Activated T-helper 1 cell treated with anti-CD3 and anti-CD28 coated beads, Interleukin-12 subunit alpha, Interleukin-12 subunit beta, Interleukin-2, Interleukin-4 antibody, amounts not matched to agents 30 ng/mL and 10 ng/mL and 1 ng/mL, durations not matched to agents 14 hours and 24 hours and 36 hours (primary cell): Measurements from ENCODE around the gene OPN4. TPM values are rescaled to one million over a fixed set of nuclear protein-coding genes. Genes with fewer than 3 reads are reported as not detected.
A peak's percentile ranks its signal among the peaks of the same experiment; 100 is the strongest.

Source experiments
- DNase-seq: peaks from one replicate; pipeline ENCODE4 v3.0.0; 2021; ENCODE audit warnings: low spot score
- H3K27ac Mint-ChIP-seq: one replicate; pipeline ENCODE4 v1.8.0; 2021; ENCODE audit warnings: mild to moderate bottlenecking, mixed read lengths
- H3K27me3 Mint-ChIP-seq: one replicate; pipeline ENCODE4 v1.8.0; 2022; ENCODE audit warnings: mild to moderate bottlenecking, moderate library complexity, mixed read lengths; ENCODE audit not compliant: insufficient read depth
- H3K36me3 Mint-ChIP-seq: one replicate; pipeline ENCODE4 v1.8.0; 2021; ENCODE audit warnings: low read depth, mixed read lengths
- H3K4me1 Mint-ChIP-seq: one replicate; pipeline ENCODE4 v1.8.0; 2021; ENCODE audit warnings: low read depth, mixed read lengths
- H3K4me3 Mint-ChIP-seq: one replicate; pipeline ENCODE4 v1.8.0; 2021; ENCODE audit warnings: mild to moderate bottlenecking, moderate library complexity, mixed read lengths
- H3K9me3 Mint-ChIP-seq: one replicate; pipeline ENCODE4 v1.8.0; 2021; ENCODE audit warnings: mixed read lengths
- intact Hi-C: fragments of 100-400 bp; cut with micrococcal nuclease; formaldehyde crosslinking; loops from one replicate; pipeline ENCODE4 v1.15.1; 2024
- total RNA-seq: library from RNA; stranded (reverse); gene quantifications from 2 replicates; pipeline ENCODE4 v1.2.3, GENCODE V29; 2022

The OPN4 gene
- total RNA-seq, 1 donor from 2014 or later = not detected

DNA sequence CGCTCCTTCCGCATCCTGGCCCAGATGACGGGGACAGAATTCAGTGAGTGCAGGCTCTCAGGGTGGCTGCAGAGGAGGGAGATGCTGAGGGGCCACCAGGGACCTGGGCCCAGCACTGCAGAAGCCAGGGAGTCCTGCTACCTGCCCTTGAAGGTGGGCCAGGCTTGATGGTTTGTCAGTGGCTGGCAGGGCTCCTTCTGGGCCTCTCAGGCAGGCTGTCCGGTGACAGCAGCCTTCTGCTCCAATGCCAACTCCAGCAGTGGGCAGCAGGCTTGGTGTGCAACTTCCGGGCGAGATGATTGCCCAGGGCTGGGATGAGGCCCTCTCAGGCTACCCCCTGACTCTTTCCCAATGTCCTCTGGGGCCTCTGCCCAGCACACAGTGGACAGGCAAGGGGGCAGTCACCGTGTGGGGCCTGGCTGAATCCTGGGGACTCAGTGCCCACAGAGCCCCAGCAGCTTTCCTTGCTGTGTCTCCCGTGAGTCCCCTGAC is 37.7 kb downstream of the OPN4 start:
- H3K4me1 Mint-ChIP-seq = no peaks in the 10 kb centered on the region
- no peaks in the 10 kb centered on the region for H3K36me3 Mint-ChIP-seq
- intact Hi-C loops = no loop called here
- peaks cover 19% of the 10 kb centered on the region for H3K27me3 Mint-ChIP-seq
- no peak for DNase-seq
- no peaks in the 10 kb centered on the region for H3K9me3 Mint-ChIP-seq
- H3K4me3 Mint-ChIP-seq = no peak overlapping the region
- no peak overlapping the region for H3K27ac Mint-ChIP-seq

DNA sequence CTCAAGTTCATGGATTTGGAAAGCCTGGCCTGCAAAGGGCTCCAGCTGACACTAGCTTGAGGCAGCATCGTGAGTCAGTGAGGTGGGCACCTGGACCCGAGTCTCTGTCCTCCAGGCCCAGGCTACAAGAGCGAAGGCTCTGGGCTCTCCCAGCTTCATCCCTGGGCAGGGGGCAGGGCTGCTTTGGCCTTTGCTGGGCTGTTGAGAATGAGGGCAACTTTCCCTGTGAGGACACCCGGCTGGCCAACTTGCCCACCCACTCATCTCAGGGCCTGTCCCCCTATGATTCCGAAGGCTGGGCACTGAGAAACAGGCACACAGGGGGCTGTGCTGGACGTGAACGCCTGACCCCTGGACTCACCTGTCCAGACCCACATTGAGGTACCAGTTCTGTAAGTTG is 38.3 kb downstream of the OPN4 start:
- Mint-ChIP-seq H3K9me3 (no peaks in the 10 kb centered on the region), H3K4me3 (no peak overlapping the region), H3K36me3 (no peaks in the 10 kb centered on the region), H3K27me3 (peaks cover 19% of the 10 kb centered on the region), H3K27ac (no peak overlapping the region), H3K4me1 (no peaks in the 10 kb centered on the region)
- DNase-seq = no peak
- intact Hi-C loops = no loop called here

DNA sequence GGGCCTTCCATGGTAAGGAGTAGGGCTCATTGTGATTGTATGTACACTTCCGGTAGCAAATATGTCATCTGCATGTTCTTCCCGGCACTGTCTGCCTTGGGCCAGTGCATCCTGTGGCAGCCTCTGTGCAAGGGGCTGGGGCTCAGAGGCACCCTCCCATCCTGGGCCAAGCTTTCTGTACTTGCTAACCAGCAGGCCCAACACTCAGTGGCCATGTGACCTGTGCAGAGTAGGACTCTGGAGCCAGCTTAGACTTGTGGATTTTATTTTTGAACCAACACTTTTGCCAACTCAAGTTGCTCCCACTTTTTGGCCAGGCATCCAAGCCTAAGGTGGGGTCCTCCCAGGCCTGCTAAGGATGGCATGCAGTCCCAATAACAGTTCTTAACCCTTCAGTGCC is 38.9 kb downstream of the OPN4 start:
- no peak overlapping the region for H3K27ac Mint-ChIP-seq
- no peak overlapping the region for H3K4me3 Mint-ChIP-seq
- intact Hi-C loops = no loop called here

DNA sequence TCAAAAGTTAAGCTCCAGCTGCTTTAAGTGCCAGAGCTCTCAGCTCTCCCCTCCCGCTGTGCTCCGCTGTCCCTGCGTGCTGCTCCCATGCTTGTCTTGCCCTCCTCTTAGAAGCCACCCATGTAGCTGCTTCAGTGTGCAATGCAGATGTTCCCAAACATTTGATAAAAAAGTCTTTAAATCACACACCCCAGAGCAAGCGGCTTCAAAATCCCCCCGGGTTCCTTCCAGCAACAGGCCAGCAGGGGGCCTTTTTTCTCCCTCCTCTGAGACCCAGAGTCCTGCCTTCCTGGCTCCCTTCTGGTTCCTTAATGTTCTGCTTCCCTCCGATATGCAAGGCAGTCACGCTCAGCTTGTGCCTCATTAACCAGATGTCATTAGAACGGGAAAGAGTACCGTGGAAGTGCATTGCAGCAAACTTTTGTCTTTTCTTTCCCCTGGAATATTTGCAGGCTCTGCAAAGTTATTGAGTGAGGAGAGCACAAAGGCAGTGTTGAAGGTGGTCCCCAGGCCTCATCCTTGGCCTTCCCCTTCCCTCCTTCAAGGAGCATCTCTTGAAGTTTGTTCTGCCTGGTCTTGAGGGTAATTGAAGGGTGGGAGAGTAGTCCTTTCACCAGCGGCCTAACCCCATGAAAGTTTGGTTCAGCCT is 39.5 kb downstream of the OPN4 start:
- Mint-ChIP-seq H3K9me3 (no peaks in the 10 kb centered on the region), H3K4me3 (no peak overlapping the region), H3K27ac (no peak overlapping the region), H3K27me3 (peaks cover 16% of the 10 kb centered on the region), H3K36me3 (no peaks in the 10 kb centered on the region), H3K4me1 (no peaks in the 10 kb centered on the region)
- intact Hi-C loops = loop anchor here (1.0 kb wide), 1 partner anchor 205 kb away; no protein-coding TSS in a partner anchor
- peak; percentile 5 for DNase-seq

More for the DNA sequence above, 38.9 kb downstream of the OPN4 start:
- Mint-ChIP-seq H3K9me3 (no peaks in the 10 kb centered on the region), H3K27me3 (peaks cover 16% of the 10 kb centered on the region), H3K4me1 (no peaks in the 10 kb centered on the region), H3K36me3 (no peaks in the 10 kb centered on the region)
- DNase-seq = no peak

DNA sequence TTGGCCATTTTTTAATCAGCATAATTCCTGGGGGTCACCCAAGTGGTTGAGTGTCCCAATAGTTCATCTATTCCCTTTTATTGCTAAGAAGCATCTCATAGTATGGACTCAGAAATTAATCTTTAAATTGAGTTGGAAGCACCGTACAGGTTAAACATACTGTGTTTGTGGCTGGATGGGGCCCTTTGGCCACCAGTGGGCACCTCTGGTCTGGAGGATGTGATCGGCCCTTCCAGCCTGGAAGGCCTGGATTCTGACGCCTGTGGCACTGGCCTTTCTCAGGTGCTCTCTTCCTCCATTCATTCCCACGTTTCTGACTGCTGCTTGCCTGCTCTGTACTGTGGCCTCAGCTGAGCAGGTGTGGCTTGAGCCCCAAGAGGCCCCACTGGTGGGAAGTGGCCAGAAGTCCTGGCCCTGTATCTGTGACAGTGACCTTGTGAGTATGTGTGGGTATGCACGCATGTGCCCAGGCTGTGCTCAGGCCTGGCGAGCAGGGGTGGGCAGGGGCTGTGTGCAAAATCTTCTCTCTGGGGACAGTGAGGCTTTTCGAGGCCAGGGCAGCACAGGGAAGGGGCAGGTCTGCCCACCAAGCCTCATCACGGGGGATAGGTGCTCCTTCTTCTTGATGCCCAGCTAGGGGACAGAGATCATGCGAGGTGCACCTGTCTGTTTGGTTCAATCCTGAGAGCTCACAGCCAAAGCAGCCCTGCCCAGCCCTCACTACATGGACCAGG is 44.0 kb downstream of the OPN4 start:
- no peaks in the 10 kb centered on the region for H3K4me1 Mint-ChIP-seq
- intact Hi-C loops = no loop called here
- H3K27me3 Mint-ChIP-seq = peaks cover 10% of the 10 kb centered on the region
- no peaks in the 10 kb centered on the region for H3K9me3 Mint-ChIP-seq
- H3K36me3 Mint-ChIP-seq = no peaks in the 10 kb centered on the region
- H3K4me3 Mint-ChIP-seq = no peak overlapping the region
- no peak overlapping the region for H3K27ac Mint-ChIP-seq
- no peak for DNase-seq

DNA sequence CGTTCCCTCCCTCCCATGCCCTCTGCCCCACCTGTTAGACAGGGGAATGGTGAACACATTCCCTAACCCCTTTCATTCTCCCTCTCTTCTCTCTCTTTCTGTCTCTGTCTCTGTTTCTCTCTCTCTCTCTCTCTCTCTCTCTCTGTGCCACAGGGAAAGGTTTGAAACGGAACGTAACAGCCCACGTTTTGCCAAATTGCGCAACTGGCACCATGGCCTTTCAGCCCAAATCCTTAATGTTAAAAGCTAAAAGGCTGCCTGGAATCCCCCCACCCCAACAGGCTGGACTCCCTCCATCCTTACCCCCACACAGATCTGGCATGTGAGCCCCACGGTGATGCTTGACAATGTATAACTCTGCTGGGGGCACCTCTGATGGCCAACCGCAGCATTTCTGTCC is 44.8 kb downstream of the OPN4 start:
- H3K27me3 Mint-ChIP-seq = peaks cover 10% of the 10 kb centered on the region
- no peak for DNase-seq
- H3K4me3 Mint-ChIP-seq = no peak overlapping the region
- no peak overlapping the region for H3K27ac Mint-ChIP-seq
- H3K4me1 Mint-ChIP-seq = no peaks in the 10 kb centered on the region
- H3K9me3 Mint-ChIP-seq = no peaks in the 10 kb centered on the region
- H3K36me3 Mint-ChIP-seq = no peaks in the 10 kb centered on the region
- intact Hi-C loops = no loop called here

DNA sequence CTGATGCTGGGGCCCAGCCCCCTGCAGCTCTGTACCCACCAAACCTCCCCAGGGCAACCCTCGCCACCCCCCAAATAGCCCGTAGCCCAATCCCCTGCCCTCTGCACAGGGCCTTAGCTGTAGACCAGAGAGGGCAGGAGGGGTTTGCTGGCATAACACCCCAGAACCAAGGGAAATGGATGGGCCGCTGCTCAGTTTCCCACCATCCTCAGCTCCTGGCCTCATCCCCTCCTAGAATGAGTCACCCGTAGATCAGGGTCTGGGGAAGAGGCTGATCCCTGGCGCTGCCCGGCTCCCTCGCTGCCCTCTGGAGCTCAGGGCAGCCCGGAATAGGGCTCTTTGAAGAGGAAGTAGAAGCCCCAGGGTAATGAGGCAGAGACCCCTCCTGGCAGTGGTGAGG is 45.2 kb downstream of the OPN4 start:
- no peaks in the 10 kb centered on the region for H3K4me1 Mint-ChIP-seq
- H3K9me3 Mint-ChIP-seq = no peaks in the 10 kb centered on the region
- H3K27ac Mint-ChIP-seq = no peak overlapping the region
- H3K4me3 Mint-ChIP-seq = no peak overlapping the region
- DNase-seq = no peak
- peaks cover 10% of the 10 kb centered on the region for H3K27me3 Mint-ChIP-seq
- intact Hi-C loops = no loop called here
- no peaks in the 10 kb centered on the region for H3K36me3 Mint-ChIP-seq

DNA sequence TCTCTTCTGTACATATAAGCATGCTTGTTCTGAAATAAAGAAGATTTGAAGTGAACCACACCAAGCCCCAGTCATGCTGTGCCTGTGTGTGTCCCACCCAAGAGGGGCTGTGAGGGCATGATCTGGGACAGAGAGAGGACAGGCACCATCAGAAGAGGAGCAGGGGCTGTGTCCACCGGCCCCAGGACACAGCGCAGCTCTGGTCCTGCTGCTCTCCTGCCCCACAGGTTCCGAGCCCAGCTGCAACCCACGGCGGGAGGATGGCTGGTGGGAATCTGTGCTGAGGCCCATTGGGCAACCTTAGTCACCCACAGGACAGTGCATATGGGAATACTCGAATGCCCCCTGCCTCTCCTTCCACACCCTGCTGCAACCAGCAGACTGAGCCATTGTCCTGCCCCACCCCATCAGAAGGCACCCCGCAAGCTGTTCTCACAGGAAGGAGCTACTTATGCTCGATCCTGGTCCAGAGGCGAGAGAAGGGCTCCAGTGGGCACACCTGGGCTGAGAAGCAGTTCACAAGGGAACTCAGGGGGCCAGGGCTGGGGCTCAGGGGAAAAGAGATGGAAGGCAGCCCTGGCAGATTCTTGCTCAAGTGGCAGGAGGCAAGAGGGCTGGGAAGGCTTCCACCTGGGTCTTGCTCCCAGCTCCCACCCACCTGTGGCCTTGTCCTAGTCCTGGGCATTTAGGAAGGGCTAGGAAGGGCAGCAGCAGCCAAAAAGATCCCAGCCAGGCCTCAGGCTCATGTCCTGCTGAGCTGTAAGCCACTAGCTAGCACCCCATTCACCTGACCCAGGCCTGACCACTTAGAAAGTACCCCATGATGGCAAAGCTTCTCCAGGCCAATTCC is 45.9 kb downstream of the OPN4 start:
- no peak overlapping the region for H3K4me3 Mint-ChIP-seq
- H3K9me3 Mint-ChIP-seq = no peaks in the 10 kb centered on the region
- H3K36me3 Mint-ChIP-seq = no peaks in the 10 kb centered on the region
- peaks cover 10% of the 10 kb centered on the region for H3K27me3 Mint-ChIP-seq
- no peak for DNase-seq
- H3K4me1 Mint-ChIP-seq = no peaks in the 10 kb centered on the region
- intact Hi-C loops = no loop called here
- H3K27ac Mint-ChIP-seq = no peak overlapping the region

DNA sequence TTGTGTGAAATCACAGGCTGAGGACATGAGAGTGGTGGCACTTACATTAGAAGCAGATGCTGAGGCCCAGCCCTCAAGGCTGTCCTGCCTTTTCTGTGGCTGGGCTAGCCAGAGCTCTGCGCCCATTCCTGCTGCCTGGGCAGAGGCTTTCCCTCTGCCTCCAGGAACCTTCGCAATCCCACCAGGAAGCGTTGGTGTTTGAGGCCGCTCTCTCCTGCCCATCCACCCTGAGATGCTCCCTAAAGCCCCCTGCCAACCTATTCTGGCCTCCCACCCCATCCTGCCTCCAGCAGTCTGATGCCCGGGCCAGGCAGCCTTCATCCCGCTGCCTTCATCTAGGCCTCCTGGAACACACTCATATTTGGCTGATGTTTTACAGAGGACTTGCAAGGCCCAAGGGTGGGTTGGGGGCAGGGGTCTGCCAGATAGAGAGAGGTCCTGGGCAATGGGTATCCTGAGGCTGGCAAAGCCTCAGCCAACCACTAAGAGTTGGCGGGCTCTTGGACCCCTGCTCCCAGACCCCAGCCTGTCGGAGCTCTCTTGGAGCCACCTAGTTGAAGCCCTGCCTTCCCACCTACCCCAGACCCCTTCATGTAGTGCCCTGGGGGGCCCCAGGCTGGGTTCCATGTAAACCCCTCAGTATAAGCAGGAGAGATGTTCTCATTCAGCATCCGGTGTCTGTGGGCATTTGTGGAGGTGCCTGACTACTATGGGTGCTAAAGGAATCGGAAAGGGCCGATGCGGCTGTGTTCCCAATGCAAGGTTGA is 46.7 kb downstream of the OPN4 start:
- intact Hi-C loops = no loop called here
- Mint-ChIP-seq H3K27ac (no peak overlapping the region), H3K27me3 (peaks cover 8% of the 10 kb centered on the region), H3K36me3 (no peaks in the 10 kb centered on the region), H3K4me1 (no peaks in the 10 kb centered on the region), H3K4me3 (no peak overlapping the region), H3K9me3 (no peaks in the 10 kb centered on the region)
- no peak for DNase-seq

DNA sequence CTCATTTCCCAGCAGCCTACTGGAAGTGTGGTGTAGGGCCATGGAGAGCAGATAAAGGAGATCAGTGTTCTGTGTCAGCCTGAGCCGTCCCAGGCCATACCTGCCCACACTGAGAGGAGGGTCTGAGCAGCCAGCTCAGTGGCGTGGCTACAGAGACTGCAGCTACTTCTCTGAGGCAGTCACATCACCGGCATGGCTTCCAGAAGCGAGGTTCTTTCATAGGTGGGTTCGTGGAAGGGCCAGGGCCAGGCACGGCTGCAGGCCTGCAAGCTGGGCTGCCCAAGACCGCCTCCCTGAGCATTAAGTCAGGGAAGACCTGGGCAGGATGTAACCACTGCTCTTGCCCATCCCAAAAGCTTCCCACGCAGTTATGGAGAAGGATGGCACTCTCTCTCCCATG is 48.8 kb downstream of the OPN4 start:
- no peak for DNase-seq
- Mint-ChIP-seq H3K4me3 (no peak overlapping the region), H3K27me3 (no peaks in the 10 kb centered on the region), H3K9me3 (no peaks in the 10 kb centered on the region), H3K36me3 (no peaks in the 10 kb centered on the region), H3K4me1 (no peaks in the 10 kb centered on the region), H3K27ac (no peak overlapping the region)
- intact Hi-C loops = no loop called here

DNA sequence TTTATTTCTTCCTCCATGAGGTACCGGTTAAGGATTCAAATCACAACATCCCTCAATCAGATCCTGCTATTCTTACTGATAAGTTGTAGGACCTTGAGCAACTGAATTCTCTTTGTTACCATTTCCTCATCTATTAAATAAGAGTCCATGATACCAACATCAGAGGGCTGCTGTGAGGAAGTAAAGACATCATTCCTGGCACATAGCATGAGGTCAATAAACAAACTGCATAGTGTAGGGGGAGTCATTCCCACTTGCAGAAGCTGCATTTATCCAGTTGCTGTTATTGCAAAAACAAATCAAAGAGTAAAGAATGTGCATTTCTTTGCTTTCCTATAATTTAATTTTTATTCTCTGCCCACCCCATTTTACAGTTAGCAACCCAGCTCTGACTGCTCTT is 50.8 kb downstream of the OPN4 start:
- no peak for DNase-seq
- Mint-ChIP-seq H3K4me1 (no peaks in the 10 kb centered on the region), H3K9me3 (no peaks in the 10 kb centered on the region), H3K27ac (no peak overlapping the region), H3K36me3 (no peaks in the 10 kb centered on the region), H3K4me3 (no peak overlapping the region), H3K27me3 (no peaks in the 10 kb centered on the region)
- intact Hi-C loops = no loop called here

DNA sequence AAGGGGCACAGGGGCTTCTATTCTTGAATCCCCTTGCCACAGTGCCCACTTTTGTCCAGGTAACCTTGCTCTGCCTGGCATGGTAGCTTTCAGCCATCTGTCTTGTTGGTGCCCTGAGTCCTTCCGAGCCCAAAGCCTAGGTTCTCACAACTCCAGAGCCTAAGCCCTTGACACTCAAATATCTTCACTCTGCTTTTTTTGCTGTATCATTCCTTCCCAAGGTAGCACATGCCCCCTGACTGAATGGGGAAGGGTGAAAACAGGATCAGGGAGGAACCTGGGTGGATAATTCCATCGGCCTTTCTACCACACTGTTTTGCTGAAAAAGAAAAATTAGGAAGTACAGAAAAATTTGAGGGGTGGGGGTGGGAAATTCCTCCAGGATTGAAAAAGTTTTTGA is 51.6 kb downstream of the OPN4 start:
- DNase-seq = no peak
- Mint-ChIP-seq H3K27ac (no peak overlapping the region), H3K4me1 (peaks cover 5% of the 10 kb centered on the region), H3K9me3 (no peaks in the 10 kb centered on the region), H3K4me3 (no peak overlapping the region), H3K36me3 (no peaks in the 10 kb centered on the region), H3K27me3 (no peaks in the 10 kb centered on the region)
- intact Hi-C loops = no loop called here
